Measurements from ENCODE around the gene RBP2. TPM values are rescaled to one million over a fixed set of nuclear protein-coding genes. Genes with fewer than 3 reads are reported as not detected.

The RBP2 gene
- total and polyA plus RNA-seq, 2 of the 8 experiments (the other 6 are each of a cell fraction or from before 2014, with no cell fraction given), result not detected

- TF ChIP-seq CHD7 (IDR thresholded peaks at IDR 0.05; ENCODE audit: insufficient replicate concordance, low read length) (no peak), TBP (IDR thresholded peaks at IDR 0.05; ENCODE audit: low read depth, low read length) (no peak), MAFK (IDR thresholded peaks at IDR 0.05; ENCODE audit: low read depth, low read length) (no peak), MAX (IDR thresholded peaks at IDR 0.05) (no peak), CEBPB (IDR thresholded peaks at IDR 0.05; ENCODE audit: low read depth, low read length) (no peak), FOSL1 (IDR thresholded peaks at IDR 0.05; ENCODE audit: insufficient read depth, low read depth, low read length) (no peak), PHF8 (conservative IDR thresholded peaks at IDR 0.05; ENCODE audit: low read depth, low read length) (no peak), GTF2F1 (IDR thresholded peaks at IDR 0.05; ENCODE audit: borderline replicate concordance, low read depth, low read length) (no peak), SP2 (IDR thresholded peaks at IDR 0.05; ENCODE audit: low read length) (no peak), RXRA (IDR thresholded peaks at IDR 0.05; ENCODE audit: insufficient read depth, low read depth, low read length) (no peak), SAP30 (IDR thresholded peaks at IDR 0.05; ENCODE audit: insufficient read depth, insufficient replicate concordance, low read length) (no peak)
Observed at GRCh38 chr3:139456386-139456785, 19.9 kb downstream of the RBP2 start (continued).
